GM12891 (cell line): ENCODE measurements around the gene ARHGEF40.
"Not testable (repeated sequence)": the region's sequence is repeated elsewhere in the genome, so short reads cannot be mapped to it uniquely, and the experiment has no call there.

Experiments
- DNase-seq: peaks from one replicate; pipeline ENCODE4 v3.0.0; 2011; ENCODE audit warnings: low spot score; ENCODE audit not compliant: insufficient read length
- FAIRE-seq: peaks from 2 replicates; lab custom pipeline; 2011; peaks lifted over from hg19 to GRCh38; lab: Jason Lieb, UNC
- PAX5 ChIP-seq: IDR thresholded peaks from 2 replicates; pipeline ENCODE4 v1.6.1; 2011; ENCODE audit warnings: low read length, moderate library complexity, mild to moderate bottlenecking; ENCODE audit not compliant: insufficient read depth, severe bottlenecking
- POLR2A ChIP-seq: IDR thresholded peaks from 2 replicates; pipeline ENCODE4 v1.6.1; 2011; ENCODE audit warnings: low read depth, low read length, control low read depth
- POLR2AphosphoS5 ChIP-seq: IDR thresholded peaks from 2 replicates; pipeline ENCODE4 v1.6.1; 2011; ENCODE audit warnings: low read depth, low read length, control low read depth
- POU2F2 ChIP-seq: IDR thresholded peaks from 2 replicates; pipeline ENCODE4 v1.6.1; 2011; ENCODE audit warnings: low read depth, mild to moderate bottlenecking, control low read depth, low read length, moderate library complexity
- SPI1 ChIP-seq: IDR thresholded peaks from 2 replicates; pipeline ENCODE4 v1.6.1; 2011; ENCODE audit warnings: low read depth, low read length, control low read depth
- TAF1 ChIP-seq: IDR thresholded peaks from 2 replicates; pipeline ENCODE4 v1.6.1; 2011; ENCODE audit warnings: low read depth, low read length, control low read depth

Gene ARHGEF40

DNA sequence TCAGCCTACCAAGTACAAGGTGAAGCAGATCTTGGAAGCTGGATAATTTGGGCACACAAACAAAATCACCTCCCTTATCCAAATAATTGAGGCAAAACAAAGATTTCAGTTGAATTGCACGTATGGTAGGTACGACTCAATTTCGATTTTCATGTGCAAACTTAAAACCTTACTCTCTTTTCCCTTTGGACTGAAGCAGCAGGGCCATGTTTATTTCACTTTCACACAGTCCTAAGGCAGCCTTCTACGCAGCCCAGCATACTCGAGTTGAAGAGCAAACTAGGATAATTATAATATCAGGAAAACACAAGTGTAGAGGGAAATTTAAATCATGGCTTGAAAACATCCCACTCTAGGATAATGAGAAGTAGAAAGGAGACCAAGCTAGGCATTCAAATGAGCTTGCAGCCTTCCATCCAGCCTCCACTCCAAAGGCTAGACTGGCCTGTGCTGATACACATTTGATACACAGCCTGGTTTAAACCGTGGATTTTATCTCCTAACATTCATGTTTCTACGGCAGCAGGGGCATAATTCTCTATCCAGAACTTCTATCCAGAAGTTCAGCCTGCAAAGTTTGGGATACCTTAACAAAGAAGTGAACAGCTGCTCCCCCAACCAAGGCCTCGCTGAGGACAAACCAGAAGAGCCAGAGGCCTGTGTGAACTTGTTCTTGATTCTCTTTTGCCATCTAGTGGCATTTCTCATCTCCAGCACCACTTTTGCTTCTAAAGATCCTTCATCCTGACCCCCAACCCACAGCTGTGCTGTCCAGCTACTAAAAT, 30.3 kb upstream of the ARHGEF40 start:
- TF ChIP-seq PAX5 (no peak), SPI1 (no peak), TAF1 (no peak), POLR2AphosphoS5 (no peak), POLR2A (no peak), POU2F2 (no peak)
- FAIRE-seq (no peak), DNase-seq (peak; percentile 34)

DNA sequence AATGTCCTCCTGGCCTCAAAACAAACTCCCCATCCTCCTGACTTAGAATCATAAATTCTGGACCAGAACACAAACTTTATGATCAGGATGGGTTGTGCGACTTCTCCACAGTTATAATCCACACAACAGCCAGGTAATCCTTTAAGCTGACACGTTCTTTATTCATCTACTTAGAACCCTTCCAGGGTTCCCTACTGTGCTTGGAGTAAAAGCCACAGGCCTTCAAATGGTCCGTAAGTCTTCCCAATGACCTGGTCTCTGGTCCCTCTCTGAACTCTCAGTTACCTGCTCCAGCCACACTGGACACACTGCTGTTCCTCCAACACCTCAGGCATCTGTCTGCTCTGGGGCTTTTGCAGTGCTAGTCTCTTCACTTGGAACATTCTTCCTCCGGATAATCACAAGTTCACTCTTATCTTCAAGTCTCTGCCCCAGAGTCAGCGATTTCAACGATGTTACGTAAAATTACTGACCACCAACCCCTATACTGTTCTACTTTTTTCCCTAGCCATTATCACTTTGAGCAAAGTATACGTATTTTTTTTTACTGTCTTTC, 29.7 kb upstream of the ARHGEF40 start:
- DNase-seq (no peak), FAIRE-seq (no peak)
- TF ChIP-seq TAF1 (no peak), POLR2A (no peak), SPI1 (no peak), POLR2AphosphoS5 (no peak), PAX5 (no peak), POU2F2 (no peak)

- FAIRE-seq, DNase-seq: not testable (repeated sequence)
Measured at GRCh38 chr14:21040941-21041340, 29.2 kb upstream of the ARHGEF40 start.

DNA sequence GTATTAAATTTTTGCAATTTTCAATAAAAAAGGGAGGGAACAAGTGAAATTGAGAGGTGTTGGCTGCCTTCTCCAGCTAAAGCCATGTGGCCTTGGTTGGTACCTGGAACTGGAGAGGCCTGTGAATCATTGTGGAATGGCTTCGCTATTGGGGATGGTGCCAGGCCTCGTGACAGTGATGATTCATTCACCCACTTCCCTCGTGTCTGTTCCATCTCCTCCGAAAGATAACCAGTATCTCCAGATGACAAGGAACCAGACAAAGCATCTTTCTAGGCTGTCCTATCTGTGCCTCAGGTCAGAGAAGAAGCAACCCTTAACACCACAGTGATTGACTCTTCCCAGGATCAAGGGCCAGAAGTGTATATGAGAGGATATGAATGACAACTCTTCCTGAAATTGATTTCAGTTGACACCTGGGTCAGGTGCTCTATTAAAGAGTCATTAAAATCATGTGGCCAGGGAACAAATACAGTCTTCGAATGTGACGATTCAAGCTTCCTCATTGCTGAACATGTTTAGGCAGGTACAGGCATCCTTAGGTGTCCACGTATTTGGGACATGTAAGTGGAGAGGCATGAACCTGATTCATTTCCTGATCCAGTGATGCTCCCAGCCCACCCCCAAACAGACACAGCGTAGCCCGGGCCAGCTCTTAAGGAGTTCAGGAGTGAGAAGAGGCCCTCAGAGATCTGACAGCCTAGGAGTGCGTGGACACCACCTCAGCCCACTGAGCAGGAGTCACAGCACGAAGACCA, 28.2 kb upstream of the ARHGEF40 start, which contains the start of gene RNASE7:
RNASE7 (plus strand) TSS at position 687 of the 758 bp plus-strand sequence. CDS start 631 bp downstream, outside the sequence.
- DNase-seq (no peak), FAIRE-seq (no peak)
- TF ChIP-seq POLR2AphosphoS5 (no peak), POLR2A (no peak), POU2F2 (no peak), SPI1 (no peak), PAX5 (no peak), TAF1 (no peak)

GRCh38 chr14:21042918-21043317, 27.2 kb upstream of the ARHGEF40 start:
- TF ChIP-seq SPI1 = no peak
- FAIRE-seq = no peak
- DNase-seq = no peak

GRCh38 chr14:21043387-21043973, 26.6 kb upstream of the ARHGEF40 start:
- FAIRE-seq (no peak), DNase-seq (no peak)
- TF ChIP-seq POLR2A (no peak), POU2F2 (no peak), SPI1 (no peak), TAF1 (no peak), PAX5 (no peak), POLR2AphosphoS5 (no peak)

DNA sequence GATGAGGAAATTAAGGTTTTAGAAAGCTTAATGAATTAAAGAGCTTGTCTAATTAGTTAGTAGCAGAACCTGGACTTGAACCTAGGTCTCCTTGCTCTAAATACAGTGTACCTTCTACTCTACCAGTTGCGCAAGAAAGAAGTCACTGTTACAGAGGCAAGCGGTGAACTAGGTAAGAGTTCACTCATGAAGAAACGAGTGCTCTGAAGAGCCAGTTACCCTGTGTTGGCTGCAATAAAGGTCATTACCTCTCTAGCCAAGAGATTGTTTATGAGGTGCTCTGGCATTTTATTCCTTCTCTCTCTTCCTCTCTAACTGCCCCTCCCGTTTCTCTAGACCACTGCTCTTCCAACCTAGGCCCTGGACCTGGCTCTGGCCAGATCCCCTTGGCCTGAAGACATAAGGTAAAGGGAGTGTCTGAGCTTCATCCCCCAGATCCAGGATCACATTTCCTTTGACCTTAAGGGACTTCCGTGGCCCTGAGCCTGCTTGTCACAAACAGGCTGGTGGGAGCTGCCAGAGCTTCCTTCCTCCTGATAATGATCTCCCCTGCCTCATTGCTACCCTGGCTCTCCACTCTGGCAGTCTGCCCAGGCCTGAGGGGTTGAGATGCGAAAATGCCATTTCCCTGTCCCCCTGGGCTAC, 26.0 kb upstream of the ARHGEF40 start:
- FAIRE-seq (no peak), DNase-seq (no peak)
- TF ChIP-seq POLR2A = no peak
- no peak for TF ChIP-seq POLR2AphosphoS5
- TF ChIP-seq PAX5 = no peak
- TF ChIP-seq POU2F2 = no peak
- TF ChIP-seq TAF1 = no peak
- TF ChIP-seq SPI1 = no peak

DNA sequence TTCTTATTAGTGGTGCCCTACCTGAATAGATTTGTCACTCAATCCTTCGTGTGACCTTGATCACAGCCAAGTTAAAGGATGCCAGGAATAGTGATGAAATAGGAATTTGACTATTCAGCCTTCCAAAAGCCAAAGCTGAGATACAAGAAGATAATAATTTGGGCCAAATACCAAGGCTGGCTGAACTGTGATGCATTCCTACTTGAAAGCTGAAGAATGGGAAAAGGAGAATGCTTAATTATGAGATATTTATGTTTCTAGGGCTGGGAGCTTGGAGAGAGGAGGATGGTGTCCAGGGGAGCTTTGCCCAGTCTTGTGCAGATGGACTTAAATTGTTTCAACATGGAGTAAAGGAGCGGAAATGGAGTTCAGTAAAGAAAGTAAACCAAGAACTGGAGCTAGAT, 22.7 kb upstream of the ARHGEF40 start:
- TF ChIP-seq POLR2A (no peak), PAX5 (no peak), SPI1 (no peak), POLR2AphosphoS5 (no peak), POU2F2 (no peak), TAF1 (no peak)
- DNase-seq (no peak), FAIRE-seq (no peak)

- FAIRE-seq = no peak
- DNase-seq = no peak
- no peak for TF ChIP-seq POU2F2
- TF ChIP-seq TAF1 = no peak
- TF ChIP-seq POLR2AphosphoS5 = no peak
- TF ChIP-seq PAX5 = no peak
- no peak for TF ChIP-seq POLR2A
- no peak for TF ChIP-seq SPI1
Measured at GRCh38 chr14:21048638-21049037, 21.5 kb upstream of the ARHGEF40 start.
